HEK293T (cell line): ENCODE results near the gene RIC8A.

Experiments used
- CTCF ChIA-PET: fragments of 350-600 bp; formaldehyde crosslinking; extraction: SDS; loops from one replicate; lab custom pipeline; 2021; ENCODE audit warnings: antibody characterized with exemption, inconsistent platforms; lab: Yijun Ruan, JAX
- POLR2A ChIA-PET: fragments of 350-600 bp; formaldehyde crosslinking; extraction: SDS; loops from one replicate; lab custom pipeline; 2020; ENCODE audit warnings: antibody characterized with exemption, inconsistent platforms; lab: Yijun Ruan, JAX
- DNase-seq: peaks from one replicate; pipeline ENCODE4 v3.0.0; 2012; ENCODE audit warnings: mixed read lengths; ENCODE audit errors: extremely low spot score
- ARNT ChIP-seq: fragments of 450-650 bp; IDR thresholded peaks from 2 replicates; pipeline ENCODE4 v1.6.1; 2017; ENCODE audit warnings: mild to moderate bottlenecking
- BHLHE40 ChIP-seq: fragments of 450-650 bp; IDR thresholded peaks from 2 replicates; pipeline ENCODE4 v1.6.1; 2016; ENCODE audit warnings: mild to moderate bottlenecking, moderate library complexity, borderline replicate concordance
- CTBP1 ChIP-seq: fragments of 450-650 bp; IDR thresholded peaks from 2 replicates; pipeline ENCODE4 v1.6.1; 2016; ENCODE audit warnings: borderline replicate concordance
- ELF4 ChIP-seq: fragments of 450-650 bp; IDR thresholded peaks from 2 replicates; pipeline ENCODE4 v1.6.1; 2017; ENCODE audit warnings: antibody characterized with exemption
- FOXA1 ChIP-seq: fragments of 450-650 bp; IDR thresholded peaks from 2 replicates; pipeline ENCODE4 v1.6.1; 2016; ENCODE audit warnings: mild to moderate bottlenecking
- FOXK2 ChIP-seq: fragments of 450-650 bp; IDR thresholded peaks from 2 replicates; pipeline ENCODE4 v1.6.1; 2016; ENCODE audit warnings: mild to moderate bottlenecking
- FOXM1 ChIP-seq: fragments of 450-650 bp; IDR thresholded peaks from 2 replicates; pipeline ENCODE4 v1.6.1; 2017; ENCODE audit warnings: mild to moderate bottlenecking, borderline replicate concordance
- HDGF ChIP-seq: fragments of 450-650 bp; IDR thresholded peaks from 2 replicates; pipeline ENCODE4 v1.6.1; 2017; ENCODE audit warnings: antibody characterized with exemption, borderline replicate concordance
- L3MBTL2 ChIP-seq: fragments of 450-650 bp; conservative IDR thresholded peaks from 2 replicates; pipeline ENCODE4 v1.6.1; 2016; ENCODE audit warnings: mild to moderate bottlenecking
- LEF1 ChIP-seq: fragments of 450-650 bp; IDR thresholded peaks from 2 replicates; pipeline ENCODE4 v1.6.1; 2017; ENCODE audit warnings: mild to moderate bottlenecking, borderline replicate concordance
- NFRKB ChIP-seq: fragments of 450-650 bp; IDR thresholded peaks from 2 replicates; pipeline ENCODE4 v1.6.1; 2016; ENCODE audit warnings: mild to moderate bottlenecking, moderate library complexity
- SP1 ChIP-seq: fragments of 450-650 bp; IDR thresholded peaks from 2 replicates; pipeline ENCODE4 v1.6.1; 2017
- SUZ12 ChIP-seq: fragments of 450-650 bp; IDR thresholded peaks from 2 replicates; pipeline ENCODE4 v1.6.1; 2016; ENCODE audit warnings: mild to moderate bottlenecking
- TARDBP ChIP-seq: fragments of 450-650 bp; IDR thresholded peaks from 2 replicates; pipeline ENCODE4 v1.6.1; 2016
- ZNF384 ChIP-seq: fragments of 450-650 bp; IDR thresholded peaks from 2 replicates; pipeline ENCODE4 v1.6.1; 2016
- TF ChIP-seq, protein P1 (sequence below): fragments of 450-650 bp; IDR thresholded peaks from 2 replicates; pipeline ENCODE4 v1.6.1; 2016

Gene RIC8A

DNA sequence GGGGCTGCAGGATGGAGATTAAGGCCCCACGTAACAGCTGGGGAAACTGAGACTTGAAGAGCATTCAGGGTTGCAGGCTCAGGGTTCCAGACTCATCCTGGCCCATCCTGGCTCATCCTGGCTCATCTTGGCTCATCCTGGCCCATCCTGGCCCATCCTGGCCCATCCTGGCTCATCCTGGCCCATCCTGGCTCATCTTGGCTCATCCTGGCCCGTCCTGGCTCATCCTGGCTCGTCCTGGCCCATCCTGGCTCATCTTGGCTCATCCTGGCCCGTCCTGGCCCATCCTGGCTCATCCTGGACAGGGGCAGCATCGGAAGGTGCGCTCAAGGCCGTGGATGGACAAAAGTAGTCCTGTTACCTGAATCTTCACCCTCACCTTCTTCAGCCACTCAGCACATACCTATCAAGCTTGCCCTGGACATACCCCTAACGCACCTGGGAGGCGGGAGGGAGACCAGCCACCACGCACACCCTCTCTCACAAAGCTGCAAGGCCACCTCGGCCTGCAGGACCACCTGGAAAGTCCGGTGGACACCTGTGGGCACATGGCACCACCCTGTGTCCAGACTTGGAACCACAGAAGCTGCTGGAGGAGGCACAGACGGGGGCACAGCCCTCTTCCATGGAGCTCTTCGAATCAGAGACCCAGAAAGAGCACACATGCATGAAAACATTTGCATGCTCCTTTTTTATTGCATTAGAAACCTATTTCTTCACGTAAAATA, 50.4 kb downstream of the RIC8A start:
- CTCF ChIA-PET, result interaction anchor here (1.0 kb wide), 1 partner anchor 191 kb away, joined by 5 read pairs; no protein-coding TSS in a partner anchor
- no peak for DNase-seq

DNA sequence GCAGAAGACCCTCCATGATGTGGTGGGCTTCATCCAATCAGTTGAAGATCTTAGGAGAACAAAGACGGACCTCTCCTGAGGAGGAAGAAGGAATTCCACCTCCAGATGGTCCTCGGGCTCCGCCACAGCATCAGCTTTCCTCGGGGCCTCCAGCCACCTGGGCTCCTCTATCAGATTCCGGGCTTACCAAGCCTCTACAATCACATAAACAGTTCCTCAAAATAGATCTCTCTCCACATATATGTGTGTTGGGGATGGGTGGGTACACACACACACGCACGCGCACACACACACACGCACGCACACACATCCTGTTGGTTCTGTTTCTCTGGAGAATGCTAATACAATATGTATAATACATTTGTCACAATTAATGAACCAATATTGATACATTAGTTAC, 51.9 kb downstream of the RIC8A start:
- CTCF ChIA-PET, result interaction anchor here (1.2 kb wide), 1 partner anchor 9 kb away, joined by 5 read pairs; no protein-coding TSS in a partner anchor
- POLR2A ChIA-PET, result no interaction called here
- DNase-seq, result no peak
- TF ChIP-seq ELF4 (no peak), SP1 (no peak), LEF1 (no peak), NFRKB (no peak), FOXA1 (no peak), ZNF384 (no peak), FOXK2 (no peak), TARDBP (no peak), FOXM1 (no peak), BHLHE40 (no peak), ARNT (no peak), L3MBTL2 (no peak), CTBP1 (no peak), HDGF (no peak), SUZ12 (no peak)
- TF ChIP-seq, protein P1, sequence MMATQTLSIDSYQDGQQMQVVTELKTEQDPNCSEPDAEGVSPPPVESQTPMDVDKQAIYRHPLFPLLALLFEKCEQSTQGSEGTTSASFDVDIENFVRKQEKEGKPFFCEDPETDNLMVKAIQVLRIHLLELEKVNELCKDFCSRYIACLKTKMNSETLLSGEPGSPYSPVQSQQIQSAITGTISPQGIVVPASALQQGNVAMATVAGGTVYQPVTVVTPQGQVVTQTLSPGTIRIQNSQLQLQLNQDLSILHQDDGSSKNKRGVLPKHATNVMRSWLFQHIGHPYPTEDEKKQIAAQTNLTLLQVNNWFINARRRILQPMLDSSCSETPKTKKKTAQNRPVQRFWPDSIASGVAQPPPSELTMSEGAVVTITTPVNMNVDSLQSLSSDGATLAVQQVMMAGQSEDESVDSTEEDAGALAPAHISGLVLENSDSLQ, result no peak

More for the DNA sequence above, 50.4 kb downstream of the RIC8A start:
- POLR2A ChIA-PET, result interaction anchor here (1.3 kb wide), 1 partner anchor 51 kb away, joined by 5 read pairs; the partner anchor contains the start of genes BET1L and RIC8A
- TF ChIP-seq ARNT (no peak), SP1 (no peak), BHLHE40 (no peak), ZNF384 (no peak), L3MBTL2 (no peak), NFRKB (no peak), TARDBP (no peak), SUZ12 (no peak), HDGF (no peak), LEF1 (no peak)
- TF ChIP-seq, protein P1, result no peak

DNA sequence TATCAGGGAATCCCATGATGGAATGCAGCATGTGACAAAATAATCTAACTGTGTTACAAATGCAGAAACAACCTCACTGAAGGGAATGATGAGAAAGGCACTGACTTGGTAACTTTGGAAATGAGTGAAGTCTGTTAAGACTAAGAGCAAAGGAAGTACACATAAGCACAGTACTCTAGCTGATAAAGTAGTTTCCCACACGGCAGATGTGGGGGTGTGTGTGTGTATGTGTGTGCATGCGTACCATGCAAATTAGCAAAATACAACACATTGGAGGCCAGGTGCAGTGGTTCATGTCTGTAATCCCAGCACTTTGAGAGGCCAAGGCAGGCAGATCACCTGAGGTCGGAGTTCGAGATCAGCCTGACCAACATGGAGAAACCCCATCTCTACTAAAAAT, 54.1 kb downstream of the RIC8A start:
- CTCF ChIA-PET, result interaction anchor here (0.7 kb wide), 1 partner anchor 188 kb away, joined by 3 read pairs; no protein-coding TSS in a partner anchor
- DNase-seq, result no peak
- TF ChIP-seq FOXK2 (no peak), ZNF384 (no peak), TARDBP (no peak), FOXM1 (no peak), LEF1 (no peak), CTBP1 (no peak), SP1 (no peak)
- POLR2A ChIA-PET, result interaction anchor here (0.6 kb wide), 1 partner anchor 97 kb away, joined by 3 read pairs; no protein-coding TSS in a partner anchor
